Body of pancreas (tissue), 4 donors: Measurements from ENCODE around the gene OTUB1.

Experiments used
- CTCF ChIP-seq, 7 experiments: fragments of 450-650 bp in 4 of 7; fragments of 200-600 bp in 3 of 7; sonication (generic) in 3 of 7; IDR thresholded peaks; one replicate each; pipeline ENCODE4 v1.5.1; 2016 to 2019; ENCODE audit warnings: antibody characterized with exemption in 7 of 7
- POLR2A ChIP-seq, 3 donors: fragments of 450-650 bp; IDR thresholded peaks; one replicate each; pipeline ENCODE4 v1.6.1; 2016; ENCODE audit warnings: antibody characterized with exemption in 3 of 3, mild to moderate bottlenecking in 2 of 3

GRCh38 chr11:64026575-64027205 lies 40.5 kb downstream of the OTUB1 start:
- TF ChIP-seq CTCF (IDR thresholded peaks at IDR 0.05): no peak
- no peak for TF ChIP-seq POLR2A (IDR thresholded peaks at IDR 0.05)
